Stimulated activated CD8-positive, alpha-beta memory T cell treated with anti-CD3 and anti-CD28 coated beads, Interleukin-15, amount 100 ng/mL, for 24 hours (primary cell): ENCODE data around the gene C1orf159.

Experiments
- DNase-seq: peaks from one replicate; pipeline ENCODE4 v3.0.0-alpha.2; 2020; ENCODE audit warnings: low read depth

Gene C1orf159

DNA sequence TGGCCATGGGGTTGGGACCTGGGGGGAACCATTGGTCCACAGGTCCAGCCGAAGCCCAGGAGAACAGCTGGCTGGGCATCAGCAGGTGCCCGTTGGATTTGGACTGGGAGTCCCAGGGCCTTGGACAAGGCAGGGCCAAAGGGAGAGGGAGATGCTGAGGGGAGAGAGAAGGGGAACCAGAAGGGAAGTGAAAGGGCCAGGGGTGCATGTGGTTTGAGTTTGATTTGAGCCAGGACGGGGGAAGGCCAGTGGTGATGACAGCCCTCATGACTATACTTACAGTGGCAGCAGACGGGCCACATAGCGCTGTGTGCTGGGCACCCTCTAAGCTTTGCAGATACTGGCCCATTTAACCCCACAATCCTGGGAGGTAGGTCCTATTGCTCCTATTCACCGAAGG lies 77.2 kb downstream of the C1orf159 start:
- DNase-seq = no peak

GRCh38 chr1:1037366-1038327 lies 78.2 kb downstream of the C1orf159 start:
- no peak for DNase-seq

GRCh38 chr1:1035291-1035943 lies 80.5 kb downstream of the C1orf159 start:
- DNase-seq = no peak

DNA sequence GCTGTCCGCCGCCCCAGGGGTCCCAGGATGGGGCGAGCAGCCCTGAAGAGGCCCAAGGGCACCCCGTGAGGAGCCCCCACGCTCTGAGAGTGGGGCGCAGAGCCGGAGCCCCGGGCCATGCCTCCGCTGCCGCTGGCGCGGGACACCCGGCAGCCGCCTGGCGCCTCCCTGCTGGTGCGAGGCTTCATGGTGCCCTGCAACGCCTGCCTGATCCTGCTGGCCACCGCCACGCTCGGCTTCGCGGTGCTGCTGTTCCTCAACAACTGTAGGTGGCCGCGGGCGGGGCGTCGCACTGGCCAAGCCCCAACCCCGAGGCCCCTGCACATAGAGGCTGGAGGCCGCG lies 81.5 kb downstream of the C1orf159 start:
- no peak for DNase-seq

- no peak for DNase-seq
These were observed 82.0 kb downstream of the C1orf159 start for GRCh38 chr1:1033731-1034438.

GRCh38 chr1:1033009-1033587 lies 82.8 kb downstream of the C1orf159 start:
- peak; percentile 67 for DNase-seq

GRCh38 chr1:1032424-1032823 lies 83.5 kb downstream of the C1orf159 start:
- DNase-seq = no peak
